NCI-H146 (cell line): Measurements from ENCODE around the gene STAG1.
"Not testable (repeated sequence)": the region's sequence is repeated elsewhere in the genome, so short reads cannot be mapped to it uniquely, and the experiment has no call there.

ENCODE experiments used
- DNase-seq: peaks from one replicate; lab custom pipeline; 2025; lab: John Stamatoyannopoulos, UW

STAG1 gene

GRCh38 chr3:136512381-136512780 lies 239.8 kb downstream of the STAG1 start:
- no peak for DNase-seq

GRCh38 chr3:136505676-136506075 lies 246.5 kb downstream of the STAG1 start:
- no peak for DNase-seq

GRCh38 chr3:136503056-136503455 lies 249.1 kb downstream of the STAG1 start:
- no peak for DNase-seq

- DNase-seq = no peak
Observed at GRCh38 chr3:136498919-136499447, 253.2 kb downstream of the STAG1 start.

GRCh38 chr3:136495213-136495612 lies 257.0 kb downstream of the STAG1 start:
- no peak for DNase-seq

- DNase-seq = no peak
Observed at GRCh38 chr3:136490646-136491405, 261.4 kb downstream of the STAG1 start.

- DNase-seq = no peak
Observed at GRCh38 chr3:136485777-136486176, 266.4 kb downstream of the STAG1 start.

- DNase-seq = no peak
Observed at GRCh38 chr3:136476280-136476679, 275.9 kb downstream of the STAG1 start.

DNA sequence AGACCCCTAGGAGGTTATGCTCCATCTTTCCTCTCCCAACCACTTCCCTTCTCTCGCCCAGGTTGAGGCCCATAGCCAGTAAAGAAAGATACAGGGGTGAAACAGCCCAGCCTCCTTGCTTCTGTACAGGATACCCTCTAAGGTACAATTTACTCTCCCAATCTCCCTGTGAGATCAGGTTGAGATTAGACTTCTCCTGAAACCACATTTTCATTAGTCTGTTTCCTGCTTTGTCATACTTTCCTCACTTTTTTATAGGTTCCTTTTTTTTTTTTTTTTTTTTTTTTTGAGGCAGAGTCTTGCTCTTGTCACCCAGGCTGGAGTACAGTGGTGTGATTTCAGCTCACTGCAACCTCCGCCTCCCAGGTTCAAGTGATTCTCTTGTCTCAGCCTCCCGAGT lies 277.3 kb downstream of the STAG1 start:
- not testable (repeated sequence) for DNase-seq

GRCh38 chr3:136473716-136474326 lies 278.4 kb downstream of the STAG1 start:
- no peak for DNase-seq

DNA sequence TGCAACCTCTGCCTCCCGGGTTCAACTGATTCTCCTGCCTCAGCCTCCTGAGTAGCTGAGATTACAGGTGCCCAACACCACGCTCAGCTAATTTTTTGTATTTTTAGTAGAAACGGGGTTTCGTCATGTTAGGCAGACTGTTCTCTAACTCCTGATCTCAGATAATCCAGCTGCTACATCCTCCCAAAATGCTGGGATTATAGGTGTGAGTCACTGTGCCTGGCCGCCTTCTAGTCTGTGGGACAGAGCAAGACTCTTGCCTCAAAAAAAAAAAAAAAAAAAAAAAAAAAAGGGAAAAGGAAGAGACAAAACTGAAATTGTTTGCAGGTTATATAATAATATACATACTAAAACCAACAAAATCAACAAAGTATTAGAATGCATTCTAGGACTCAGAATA lies 286.9 kb downstream of the STAG1 start:
- no peak for DNase-seq

GRCh38 chr3:136464502-136464901 lies 287.7 kb downstream of the STAG1 start:
- DNase-seq = no peak

DNA sequence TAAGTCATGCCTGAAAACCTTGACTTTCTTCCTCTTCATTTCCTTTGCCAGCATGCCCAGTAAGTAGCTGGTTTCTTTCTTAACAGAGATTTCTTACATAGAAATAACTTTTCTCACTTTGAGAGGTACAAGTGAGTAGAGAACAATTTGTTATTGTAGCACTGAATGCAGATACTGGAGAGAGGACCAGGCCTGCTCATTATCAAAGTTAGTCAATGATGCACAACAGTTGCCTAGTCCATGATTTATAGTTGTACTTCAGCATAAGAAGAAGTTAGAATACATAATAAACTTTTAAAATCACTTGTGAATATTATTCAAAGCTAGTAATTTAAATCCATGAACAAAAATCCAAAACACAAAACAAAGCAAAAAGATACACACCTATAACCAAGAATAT lies 289.0 kb downstream of the STAG1 start:
- no peak for DNase-seq

DNA sequence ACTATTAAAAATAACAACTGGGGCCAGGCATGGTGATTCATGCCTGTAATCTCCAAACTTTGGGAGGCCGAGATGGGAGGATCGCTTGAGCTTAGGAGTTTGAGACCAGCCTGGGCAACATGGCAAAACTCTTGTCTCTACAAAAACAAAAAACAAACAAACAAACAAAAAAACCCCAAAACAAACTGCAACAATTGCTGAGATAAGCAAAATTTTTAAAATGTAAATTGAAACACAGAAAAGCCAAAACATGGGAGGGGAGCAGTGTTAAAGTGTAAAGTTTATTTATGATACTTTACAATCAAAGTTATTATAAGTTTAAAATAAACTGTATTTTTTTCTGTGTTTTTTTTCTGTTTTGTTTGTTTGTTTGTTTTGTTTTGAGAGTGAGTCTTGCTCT lies 294.4 kb downstream of the STAG1 start:
- no peak for DNase-seq

- DNase-seq = no peak
Observed at GRCh38 chr3:136456196-136456595, 296.0 kb downstream of the STAG1 start.

DNA sequence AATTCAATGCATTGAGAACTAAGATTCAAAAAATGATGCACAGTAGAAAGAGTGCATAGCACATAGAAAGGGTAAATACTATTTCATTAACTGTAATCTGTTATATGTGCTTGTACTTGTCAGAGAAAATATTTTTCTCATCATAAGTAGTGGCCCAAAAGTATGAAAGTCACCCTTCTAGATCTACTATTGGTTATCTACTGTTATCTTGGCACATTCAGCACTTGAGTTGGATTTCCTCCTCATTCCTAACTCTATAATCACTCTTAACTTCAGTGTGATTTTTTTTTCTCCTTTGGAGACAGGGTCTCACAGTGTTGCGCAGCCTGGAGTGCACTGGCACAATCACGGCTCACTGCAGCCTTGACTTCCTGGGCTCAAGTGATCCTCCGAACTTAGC lies 307.6 kb downstream of the STAG1 start:
- DNase-seq = no peak

DNA sequence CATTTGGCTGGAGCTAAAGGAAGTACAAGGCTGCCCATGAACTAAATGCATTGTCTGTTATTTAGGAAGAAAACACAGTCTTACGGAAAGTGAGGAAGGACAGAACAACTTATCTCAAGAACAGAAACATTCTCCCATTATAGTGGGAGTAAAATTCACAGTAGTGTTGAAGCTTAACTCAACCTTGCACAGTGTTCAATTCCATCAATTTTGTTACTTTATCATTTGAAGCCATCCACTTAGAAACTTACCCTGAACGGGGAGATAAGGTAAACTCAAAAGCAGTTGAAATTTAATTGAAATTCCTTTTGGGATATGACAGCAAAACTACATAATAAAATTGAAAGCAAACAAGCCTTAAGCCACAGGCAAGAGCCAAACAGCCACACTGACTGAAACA lies 315.1 kb downstream of the STAG1 start:
- DNase-seq = no peak

DNA sequence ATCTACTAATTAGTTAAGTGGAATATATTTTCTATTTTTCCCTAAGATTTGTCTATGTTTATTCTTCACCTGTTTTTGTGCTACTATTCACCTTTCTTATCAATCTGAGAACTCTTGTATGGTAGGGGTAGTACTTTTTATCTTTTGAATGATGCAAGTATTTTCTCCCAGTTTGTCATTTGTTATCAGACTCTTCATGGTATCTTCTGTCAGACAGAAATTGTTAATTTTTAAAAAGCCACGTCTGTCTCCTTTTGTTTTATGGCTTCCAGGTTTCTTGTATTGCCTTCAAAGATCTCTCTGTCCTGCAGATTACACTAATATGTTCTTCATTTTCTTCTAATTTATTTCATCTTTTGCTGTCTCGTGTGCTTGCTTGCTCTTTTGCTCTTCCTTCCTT lies 317.7 kb downstream of the STAG1 start:
- DNase-seq = no peak

GRCh38 chr3:136432685-136433084 lies 319.5 kb downstream of the STAG1 start:
- DNase-seq = no peak

DNA sequence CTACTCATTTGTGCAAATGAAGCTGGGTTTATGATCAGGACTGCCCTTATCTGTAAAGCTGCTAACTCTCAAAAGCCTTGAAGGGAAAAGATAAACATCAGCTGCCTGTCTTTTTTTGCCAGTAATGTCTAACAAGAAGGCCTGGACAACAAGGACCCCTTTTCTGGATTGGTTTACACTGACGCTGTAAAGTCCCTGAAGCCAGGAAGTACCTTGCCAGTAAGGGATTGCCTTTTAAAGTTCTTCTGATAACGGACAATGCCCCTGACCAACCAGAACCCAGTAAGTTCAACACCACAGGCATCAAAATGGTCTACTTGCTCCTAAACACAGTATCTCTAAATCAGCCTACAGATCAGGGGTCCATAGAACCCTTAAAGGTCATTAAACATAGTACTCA lies 324.0 kb downstream of the STAG1 start:
- no peak for DNase-seq

DNA sequence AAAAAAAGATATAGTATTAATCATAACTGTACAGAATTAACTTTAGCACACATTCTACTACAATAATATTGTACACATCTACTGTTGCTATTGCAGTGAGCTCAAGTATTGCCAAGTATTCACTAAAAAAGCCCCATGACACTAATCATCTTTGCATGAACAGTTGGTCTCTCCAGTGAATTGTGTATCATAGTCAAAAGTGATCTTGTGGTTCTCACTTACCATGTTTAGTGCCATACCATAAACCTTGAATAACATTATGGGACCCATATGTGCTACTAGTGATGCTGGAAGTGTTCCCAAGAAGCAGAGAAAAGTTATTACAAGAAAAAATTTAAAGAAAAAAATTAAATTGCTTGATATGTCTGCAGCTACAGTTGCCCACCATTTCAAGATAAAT lies 324.9 kb downstream of the STAG1 start:
- DNase-seq = no peak

- DNase-seq = no peak
Observed at GRCh38 chr3:136414476-136414875, 337.7 kb downstream of the STAG1 start.

GRCh38 chr3:136412307-136412706 lies 339.9 kb downstream of the STAG1 start:
- DNase-seq = no peak

- DNase-seq = no peak
Observed at GRCh38 chr3:136409549-136409948, 342.6 kb downstream of the STAG1 start.
